ENCODE measurements around the gene ABTB2. TPM values are rescaled to one million over a fixed set of nuclear protein-coding genes. Genes with fewer than 3 reads are reported as not detected.

ABTB2 gene
- total and polyA plus RNA-seq, 2 experiments from 2014 or later, result 12.4 to 14.3 TPM

- no peak overlapping the region for H2AFZ ChIP-seq
- H3K79me2 ChIP-seq, result peaks cover 4% of the 10 kb centered on the region
- WGBS (ENCODE audit: low lambda C conversion rate, missing lambda C conversion rate), result 91% methylated on average over 2 of the region's 2 CpGs
- H3K9me3 ChIP-seq (ENCODE audit: low read depth), result no peaks in the 10 kb centered on the region
- peaks cover 21% of the 10 kb centered on the region for H3K4me1 ChIP-seq (ENCODE audit: insufficient read depth)
- TF ChIP-seq EZH2 (IDR thresholded peaks at IDR 0.05; ENCODE audit: borderline replicate concordance) (no peak), CTCF (IDR thresholded peaks at IDR 0.05; ENCODE audit: poor library complexity) (no peak), EZH2phosphoT487 (IDR thresholded peaks at IDR 0.05; ENCODE audit: low read depth, severe bottlenecking, unreplicated experiment) (no peak)
- H3K4me3 ChIP-seq, result no peak overlapping the region
- H3K9me2 ChIP-seq (replicated peaks; ENCODE audit: insufficient read depth), result no peaks in the 10 kb centered on the region
- DNase-seq (ENCODE audit: low spot score), result no peak
- H3K27ac ChIP-seq, result peak overlapping the region; percentile 40
- H4K20me1 ChIP-seq (ENCODE audit: insufficient read depth, poor library complexity, severe bottlenecking), result peaks cover 7% of the 10 kb centered on the region
- H3K4me2 ChIP-seq, result peak overlapping the region; percentile 43
- H3K27me3 ChIP-seq, result no peaks in the 10 kb centered on the region
- no peaks in the 10 kb centered on the region for H3K36me3 ChIP-seq (replicated peaks; ENCODE audit: insufficient read depth, low read depth)
Observed at GRCh38 chr11:34223907-34224306, 133.9 kb downstream of the ABTB2 start.

GRCh38 chr11:34223021-34223813 is 134.6 kb downstream of the ABTB2 start:
- Histone ChIP-seq H4K20me1 (ENCODE audit: insufficient read depth, poor library complexity, severe bottlenecking) (peaks cover 7% of the 10 kb centered on the region), H3K4me3 (no peak overlapping the region), H3K4me2 (peak overlapping the region; percentile 43), H3K27ac (peak overlapping the region; percentile 55), H3K36me3 (replicated peaks; ENCODE audit: insufficient read depth, low read depth) (no peaks in the 10 kb centered on the region), H3K4me1 (ENCODE audit: insufficient read depth) (peaks cover 21% of the 10 kb centered on the region), H3K79me2 (peaks cover 4% of the 10 kb centered on the region), H3K9me3 (ENCODE audit: low read depth) (no peaks in the 10 kb centered on the region), H3K27me3 (no peaks in the 10 kb centered on the region), H2AFZ (no peak overlapping the region), H3K9me2 (replicated peaks; ENCODE audit: insufficient read depth) (no peaks in the 10 kb centered on the region)
- TF ChIP-seq EZH2 (IDR thresholded peaks at IDR 0.05; ENCODE audit: borderline replicate concordance) (no peak), CTCF (IDR thresholded peaks at IDR 0.05; ENCODE audit: poor library complexity) (no peak), EZH2phosphoT487 (IDR thresholded peaks at IDR 0.05; ENCODE audit: low read depth, severe bottlenecking, unreplicated experiment) (no peak)
- WGBS (ENCODE audit: low lambda C conversion rate, missing lambda C conversion rate), result 44% methylated on average over 17 of the region's 17 CpGs
- peak; percentile 84 for DNase-seq (ENCODE audit: low spot score)

GRCh38 chr11:34222030-34222429 is 135.8 kb downstream of the ABTB2 start:
- peaks cover 7% of the 10 kb centered on the region for H4K20me1 ChIP-seq (ENCODE audit: insufficient read depth, poor library complexity, severe bottlenecking)
- no peak for DNase-seq (ENCODE audit: low spot score)
- no peaks in the 10 kb centered on the region for H3K9me2 ChIP-seq (replicated peaks; ENCODE audit: insufficient read depth)
- peaks cover 21% of the 10 kb centered on the region for H3K4me1 ChIP-seq (ENCODE audit: insufficient read depth)
- H3K79me2 ChIP-seq, result peaks cover 4% of the 10 kb centered on the region
- no peaks in the 10 kb centered on the region for H3K36me3 ChIP-seq (replicated peaks; ENCODE audit: insufficient read depth, low read depth)
- H3K27ac ChIP-seq, result no peak overlapping the region
- H3K4me3 ChIP-seq, result no peak overlapping the region
- TF ChIP-seq CTCF (IDR thresholded peaks at IDR 0.05; ENCODE audit: poor library complexity) (no peak), EZH2phosphoT487 (IDR thresholded peaks at IDR 0.05; ENCODE audit: low read depth, severe bottlenecking, unreplicated experiment) (no peak), EZH2 (IDR thresholded peaks at IDR 0.05; ENCODE audit: borderline replicate concordance) (no peak)
- H3K9me3 ChIP-seq (ENCODE audit: low read depth), result no peaks in the 10 kb centered on the region
- no peaks in the 10 kb centered on the region for H3K27me3 ChIP-seq
- H2AFZ ChIP-seq, result no peak overlapping the region
- H3K4me2 ChIP-seq, result no peak overlapping the region
